OCI-LY3 (cell line): ENCODE measurements around the gene PARD3B.
A peak's percentile ranks its signal among the peaks of the same experiment; 100 is the strongest.

Source experiments
- H2AFZ ChIP-seq: fragments of 200-600, 300-600 bp; shearing (Covaris generic); 2 replicates; pipeline ENCODE4 v1.6.0; 2014; ENCODE audit warnings: antibody characterized with exemption, low read depth, low read length
- H3K27ac ChIP-seq: fragments of 200-600, 300-600 bp; sonication (generic); 2 replicates; pipeline ENCODE4 v1.5.1; 2014; ENCODE audit warnings: mild to moderate bottlenecking, low read length, moderate library complexity, mixed read lengths
- H3K27me3 ChIP-seq: fragments of 200-600, 300-600 bp; sonication (generic); 2 replicates; pipeline ENCODE4 v1.6.1; 2014; ENCODE audit warnings: low read depth, low read length, mixed read lengths
- H3K36me3 ChIP-seq: fragments of 200-600, 300-600 bp; sonication (generic); replicated peaks from 2 replicates; pipeline ENCODE3; 2014; ENCODE audit warnings: low read depth, low read length, mixed read lengths
- H3K4me1 ChIP-seq: fragments of 300-600, 200-600 bp; sonication (generic); 2 replicates; pipeline ENCODE4 v1.6.1; 2014; ENCODE audit warnings: low read length, mixed read lengths
- H3K4me2 ChIP-seq: fragments of 200-600, 300-600 bp; sonication (generic); 2 replicates; pipeline ENCODE4 v1.6.1; 2014; ENCODE audit warnings: low read length, mixed read lengths
- H3K4me3 ChIP-seq: fragments of 300-600, 200-600 bp; sonication (generic); 2 replicates; pipeline ENCODE4 v1.5.1; 2014; ENCODE audit warnings: antibody characterized with exemption, mild to moderate bottlenecking, low read length, moderate library complexity
- H3K79me2 ChIP-seq: fragments of 300-600, 200-600 bp; shearing (Covaris generic); 2 replicates; pipeline ENCODE4 v1.6.1; 2014; ENCODE audit warnings: mild to moderate bottlenecking, low read length, mixed read lengths
- H3K9ac ChIP-seq: fragments of 300-600, 200-600 bp; shearing (Covaris generic); 2 replicates; pipeline ENCODE4 v1.6.0; 2014; ENCODE audit warnings: mild to moderate bottlenecking, low read length, moderate library complexity
- H3K9me3 ChIP-seq: fragments of 200-600, 300-600 bp; shearing (Covaris generic); 2 replicates; pipeline ENCODE4 v1.6.1; 2014; ENCODE audit warnings: low read length, mixed read lengths; ENCODE audit not compliant: insufficient read depth
- H4K20me1 ChIP-seq: fragments of 200-600, 300-600 bp; sonication (generic); 2 replicates; pipeline ENCODE4 v1.6.1; 2016; ENCODE audit warnings: low read length, mixed read lengths; ENCODE audit not compliant: insufficient read depth
- CTCF ChIP-seq: fragments of 200-600, 300-600 bp; sonication (generic); IDR thresholded peaks from 2 replicates; pipeline ENCODE4 v1.5.1; 2014; ENCODE audit warnings: antibody characterized with exemption, low read length, low read depth
- EZH2phosphoT487 ChIP-seq: fragments of 200-600 bp; shearing (Covaris generic); IDR thresholded peaks from 2 replicates; pipeline ENCODE4 v1.6.1; 2018; ENCODE audit warnings: antibody characterized with exemption, mixed run types, low read depth

PARD3B gene

GRCh38 chr2:205545971-205546816, 1000.9 kb downstream of the PARD3B start:
- H4K20me1 ChIP-seq, result no peaks in the 10 kb centered on the region

GRCh38 chr2:205555566-205556230, 1010.4 kb downstream of the PARD3B start:
- no peak overlapping the region for H2AFZ ChIP-seq
- no peak overlapping the region for H3K27ac ChIP-seq
- TF ChIP-seq EZH2phosphoT487 (no peak), CTCF (no peak)
- H4K20me1 ChIP-seq, result no peaks in the 10 kb centered on the region
- no peak overlapping the region for H3K4me2 ChIP-seq
- H3K9me3 ChIP-seq, result no peaks in the 10 kb centered on the region
- no peak overlapping the region for H3K9ac ChIP-seq
- no peaks in the 10 kb centered on the region for H3K36me3 ChIP-seq
- H3K27me3 ChIP-seq, result peaks cover 9% of the 10 kb centered on the region; the same call in 1 of the 2 replicates
- no peaks in the 10 kb centered on the region for H3K79me2 ChIP-seq
- H3K4me1 ChIP-seq, result no peaks in the 10 kb centered on the region
- no peak overlapping the region for H3K4me3 ChIP-seq

More at GRCh38 chr2:205545971-205546816, 1000.9 kb downstream of the PARD3B start:
- Histone ChIP-seq H3K27me3 (peaks cover 20% of the 10 kb centered on the region; the same call in 1 of the 2 replicates), H3K4me2 (peak overlapping the region; percentile 54), H3K27ac (no peak overlapping the region), H3K4me3 (no peak overlapping the region; the same call in 1 of the 2 replicates), H3K9me3 (no peaks in the 10 kb centered on the region), H3K9ac (no peak overlapping the region), H3K36me3 (no peaks in the 10 kb centered on the region), H3K79me2 (no peaks in the 10 kb centered on the region), H2AFZ (no peak overlapping the region), H3K4me1 (peaks cover 23% of the 10 kb centered on the region)
- TF ChIP-seq CTCF (no peak), EZH2phosphoT487 (no peak)

GRCh38 chr2:205556357-205556756, 1011.1 kb downstream of the PARD3B start:
- Histone ChIP-seq H3K4me2 (no peak overlapping the region), H3K27ac (no peak overlapping the region), H3K9me3 (no peaks in the 10 kb centered on the region), H3K4me1 (no peaks in the 10 kb centered on the region), H3K36me3 (no peaks in the 10 kb centered on the region), H3K9ac (no peak overlapping the region), H3K79me2 (no peaks in the 10 kb centered on the region), H4K20me1 (no peaks in the 10 kb centered on the region), H2AFZ (no peak overlapping the region), H3K27me3 (peaks cover 9% of the 10 kb centered on the region; the same call in 1 of the 2 replicates), H3K4me3 (no peak overlapping the region)
- TF ChIP-seq CTCF (no peak), EZH2phosphoT487 (no peak)
